Stimulated activated CD8-positive, alpha-beta memory T cell treated with anti-CD3 and anti-CD28 coated beads, Interleukin-4, amount 100 ng/mL, for 1 hour (primary cell): ENCODE results near the gene TBCEL.

Experiments
- DNase-seq, 2 donors: peaks; one replicate each; pipeline ENCODE4 v3.0.0-alpha.2; 2020; ENCODE audit warnings: low read depth in 2 of 2, low spot score in 1 of 2

TBCEL gene

GRCh38 chr11:121058941-121059340 is 35.0 kb downstream of the TBCEL start:
- no peak for DNase-seq

GRCh38 chr11:121059605-121060004 is 35.7 kb downstream of the TBCEL start:
- no peak for DNase-seq

- no peak for DNase-seq
These were observed 39.8 kb downstream of the TBCEL start for GRCh38 chr11:121063728-121064127.

GRCh38 chr11:121066623-121067022 is 42.7 kb downstream of the TBCEL start:
- no peak for DNase-seq

GRCh38 chr11:121067026-121067425 is 43.1 kb downstream of the TBCEL start:
- DNase-seq: no peak

- DNase-seq: no peak
These were observed 43.6 kb downstream of the TBCEL start for GRCh38 chr11:121067453-121067852.

- no peak for DNase-seq
These were observed 44.2 kb downstream of the TBCEL start for GRCh38 chr11:121067962-121068647.

- no peak for DNase-seq
These were observed 44.9 kb downstream of the TBCEL start for GRCh38 chr11:121068787-121069186.

GRCh38 chr11:121070951-121071845 is 47.3 kb downstream of the TBCEL start:
- DNase-seq: no peak

GRCh38 chr11:121071846-121072450 is 48.0 kb downstream of the TBCEL start:
- DNase-seq: no peak

GRCh38 chr11:121081321-121081720 is 57.4 kb downstream of the TBCEL start:
- no peak for DNase-seq

GRCh38 chr11:121082219-121082618 is 58.3 kb downstream of the TBCEL start:
- DNase-seq: no peak

- no peak for DNase-seq
These were observed 58.8 kb downstream of the TBCEL start for GRCh38 chr11:121082670-121083069.

- DNase-seq: no peak
These were observed 63.0 kb downstream of the TBCEL start for GRCh38 chr11:121086866-121087265.

- DNase-seq: no peak
These were observed 65.7 kb downstream of the TBCEL start for GRCh38 chr11:121089566-121089965.

GRCh38 chr11:121090145-121090721 is 66.3 kb downstream of the TBCEL start:
- no peak for DNase-seq

- no peak for DNase-seq
These were observed 67.7 kb downstream of the TBCEL start for GRCh38 chr11:121091492-121092152.

- DNase-seq: no peak
These were observed 71.7 kb downstream of the TBCEL start for GRCh38 chr11:121095561-121095960.

GRCh38 chr11:121099364-121099763 is 75.5 kb downstream of the TBCEL start:
- DNase-seq: no peak

- no peak for DNase-seq
These were observed 76.0 kb downstream of the TBCEL start for GRCh38 chr11:121099885-121100284.

- no peak for DNase-seq
These were observed 77.0 kb downstream of the TBCEL start, which contains the start of gene TECTA for GRCh38 chr11:121100943-121101342. TECTA (plus strand) TSS chr11:121101243; CDS start chr11:121102666, 1,423 bp downstream.
